ENCODE measurements around the gene VCAM1. TPM values are rescaled to one million over a fixed set of nuclear protein-coding genes. Genes with fewer than 3 reads are reported as not detected.
"Not testable (repeated sequence)": the region's sequence is repeated elsewhere in the genome, so short reads cannot be mapped to it uniquely, and the experiment has no call there.

The VCAM1 gene
- total RNA-seq, 4 donors from 2014 or later: 1.4 to 11.1 (median 4.5) TPM

- H3K4me3 ChIP-seq (replicated peaks in 1 of 3): no peak overlapping the region
- intact Hi-C loops (cut with DNase I): no loop called here
- TF ChIP-seq POLR2A (IDR thresholded peaks at IDR 0.05): no peak
- TF ChIP-seq, protein P1, sequence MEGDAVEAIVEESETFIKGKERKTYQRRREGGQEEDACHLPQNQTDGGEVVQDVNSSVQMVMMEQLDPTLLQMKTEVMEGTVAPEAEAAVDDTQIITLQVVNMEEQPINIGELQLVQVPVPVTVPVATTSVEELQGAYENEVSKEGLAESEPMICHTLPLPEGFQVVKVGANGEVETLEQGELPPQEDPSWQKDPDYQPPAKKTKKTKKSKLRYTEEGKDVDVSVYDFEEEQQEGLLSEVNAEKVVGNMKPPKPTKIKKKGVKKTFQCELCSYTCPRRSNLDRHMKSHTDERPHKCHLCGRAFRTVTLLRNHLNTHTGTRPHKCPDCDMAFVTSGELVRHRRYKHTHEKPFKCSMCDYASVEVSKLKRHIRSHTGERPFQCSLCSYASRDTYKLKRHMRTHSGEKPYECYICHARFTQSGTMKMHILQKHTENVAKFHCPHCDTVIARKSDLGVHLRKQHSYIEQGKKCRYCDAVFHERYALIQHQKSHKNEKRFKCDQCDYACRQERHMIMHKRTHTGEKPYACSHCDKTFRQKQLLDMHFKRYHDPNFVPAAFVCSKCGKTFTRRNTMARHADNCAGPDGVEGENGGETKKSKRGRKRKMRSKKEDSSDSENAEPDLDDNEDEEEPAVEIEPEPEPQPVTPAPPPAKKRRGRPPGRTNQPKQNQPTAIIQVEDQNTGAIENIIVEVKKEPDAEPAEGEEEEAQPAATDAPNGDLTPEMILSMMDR (IDR thresholded peaks at IDR 0.05): no peak
These were observed 61.3 kb downstream of the VCAM1 start for GRCh38 chr1:100780814-100781213.

GRCh38 chr1:100781728-100782127 is 62.2 kb downstream of the VCAM1 start:
- H3K27ac ChIP-seq; H3K36me3 ChIP-seq; DNase-seq; intact Hi-C loops (cut with DNase I); H3K9me3 ChIP-seq; H3K4me1 ChIP-seq; H3K4me3 ChIP-seq (replicated peaks in 1 of 3); H3K27me3 ChIP-seq: not testable (repeated sequence)
- WGBS, 2 donors: 85 to 86% methylated on average over 3 of the region's 3 CpGs

More at GRCh38 chr1:100780814-100781213, 61.3 kb downstream of the VCAM1 start:
- no peaks in the 10 kb centered on the region for H3K9me3 ChIP-seq
- H3K27me3 ChIP-seq: no peaks in the 10 kb centered on the region
- H3K36me3 ChIP-seq: no peaks in the 10 kb centered on the region
- no peaks in the 10 kb centered on the region for H3K4me1 ChIP-seq
- H3K27ac ChIP-seq: no peak overlapping the region
- no peak for DNase-seq

DNA sequence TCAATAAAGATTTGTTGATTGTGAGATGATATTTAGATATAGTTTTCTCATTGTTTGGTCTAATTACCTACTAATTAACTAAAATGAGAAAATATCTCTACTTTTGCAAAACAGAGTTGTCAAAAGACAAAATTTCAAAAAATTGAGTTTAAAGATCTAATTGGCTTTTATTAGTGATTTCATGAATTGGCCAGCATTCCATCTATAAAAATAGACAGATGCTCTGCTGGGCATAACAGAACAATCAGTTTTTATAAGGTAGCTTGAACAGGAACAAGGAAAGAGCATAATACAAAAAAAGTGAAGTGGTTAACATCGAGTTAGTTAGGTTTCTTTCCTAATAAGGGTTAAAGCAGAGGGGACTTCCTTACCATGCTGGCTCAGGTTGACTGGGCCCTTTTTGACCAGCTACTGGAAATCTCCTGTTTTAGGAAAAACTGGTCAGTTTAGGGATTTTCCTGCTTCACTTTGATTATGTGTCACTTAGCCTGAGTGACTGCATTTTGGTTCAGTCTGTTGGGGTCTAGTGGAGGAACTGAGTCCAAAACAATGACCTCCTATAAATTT is 63.0 kb downstream of the VCAM1 start:
- Histone ChIP-seq H3K27me3 (no peaks in the 10 kb centered on the region), H3K4me3 (replicated peaks in 1 of 3) (no peak overlapping the region), H3K36me3 (no peaks in the 10 kb centered on the region), H3K9me3 (no peaks in the 10 kb centered on the region), H3K27ac (no peak overlapping the region), H3K4me1 (no peaks in the 10 kb centered on the region)
- intact Hi-C loops (cut with DNase I): no loop called here
- DNase-seq: no peak
- TF ChIP-seq, protein P1 (IDR thresholded peaks at IDR 0.05): no peak
- TF ChIP-seq POLR2A (IDR thresholded peaks at IDR 0.05): no peak
- 65 to 79% methylated on average over 1 of the region's 1 CpG for WGBS, 2 donors

- TF ChIP-seq, protein P1 (IDR thresholded peaks at IDR 0.05): no peak
- TF ChIP-seq POLR2A (IDR thresholded peaks at IDR 0.05): no peak
- H3K9me3 ChIP-seq: no peaks in the 10 kb centered on the region
- intact Hi-C loops (cut with DNase I): no loop called here
- H3K36me3 ChIP-seq: no peaks in the 10 kb centered on the region
- no peak overlapping the region for H3K4me3 ChIP-seq (replicated peaks in 1 of 3)
- H3K4me1 ChIP-seq: no peaks in the 10 kb centered on the region
- DNase-seq: no peak
- no peaks in the 10 kb centered on the region for H3K27me3 ChIP-seq
- 74 to 85% methylated on average over 5 of the region's 5 CpGs for WGBS, 2 donors
- no peak overlapping the region for H3K27ac ChIP-seq
These were observed 66.0 kb downstream of the VCAM1 start for GRCh38 chr1:100785470-100786052.

DNA sequence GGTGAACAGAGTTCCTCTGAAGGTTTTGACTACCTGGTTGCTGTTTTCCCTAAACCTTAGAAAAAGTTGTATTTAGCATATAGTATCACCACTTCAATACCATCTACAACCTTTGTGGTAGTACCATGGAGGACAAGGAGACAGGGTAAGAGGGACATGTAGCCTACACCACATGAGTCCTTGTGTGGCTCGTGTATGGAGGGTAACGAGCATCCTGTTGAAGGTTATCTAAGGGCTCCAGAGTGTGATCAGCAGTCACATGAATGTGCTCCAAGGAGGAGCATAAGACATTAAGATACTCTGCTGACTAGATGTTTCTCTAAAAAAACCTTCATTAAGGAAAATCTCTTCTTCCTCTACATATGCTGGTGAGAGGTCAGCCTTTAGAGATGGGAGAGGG is 67.3 kb downstream of the VCAM1 start:
- H3K36me3 ChIP-seq: no peaks in the 10 kb centered on the region
- 82 to 84% methylated on average over 2 of the region's 2 CpGs for WGBS, 2 donors
- TF ChIP-seq, protein P1 (IDR thresholded peaks at IDR 0.05): no peak
- no peak for TF ChIP-seq POLR2A (IDR thresholded peaks at IDR 0.05)
- no peaks in the 10 kb centered on the region for H3K4me1 ChIP-seq
- intact Hi-C loops (cut with DNase I): no loop called here
- no peak overlapping the region for H3K4me3 ChIP-seq (replicated peaks in 1 of 3)
- no peak overlapping the region for H3K27ac ChIP-seq
- H3K27me3 ChIP-seq: no peaks in the 10 kb centered on the region
- DNase-seq: no peak
- no peaks in the 10 kb centered on the region for H3K9me3 ChIP-seq

Other genes with a start within 250 kb of the VCAM1 start
- gene GPR88, start 181.6 kb upstream of the VCAM1 start, total RNA-seq: under 1 TPM in 1 of 4 donors, not detected in 3; 0.13 TPM
- 10 to 100 TPM; 13.9 to 17.4 (median 17.2) TPM for gene EXTL2, start 175.1 kb downstream of the VCAM1 start, total RNA-seq
- gene SLC30A7, start 176.3 kb downstream of the VCAM1 start, total RNA-seq: 10 to 100 TPM; 32.4 to 39.7 (median 36.1) TPM